ENCODE results near the gene YIPF2. TPM values are rescaled to one million over a fixed set of nuclear protein-coding genes. Genes with fewer than 3 reads are reported as not detected.
A peak's percentile ranks its signal among the peaks of the same experiment; 100 is the strongest.
"Not testable (repeated sequence)": the region's sequence is repeated elsewhere in the genome, so short reads cannot be mapped to it uniquely, and the experiment has no call there.

YIPF2 gene
- total RNA-seq, result 43.1 TPM

- peak; percentile 93 for ATAC-seq
Observed at GRCh38 chr19:10928563-10929401, at the start of gene YIPF2, which contains the start of gene TIMM29. TSS of gene YIPF2 (minus strand) at chr19:10928639. CDS start at chr19:10928410, 229 bp downstream. TSS of gene TIMM29 (plus strand) at chr19:10928811. CDS start at chr19:10928823, 12 bp downstream.

DNA sequence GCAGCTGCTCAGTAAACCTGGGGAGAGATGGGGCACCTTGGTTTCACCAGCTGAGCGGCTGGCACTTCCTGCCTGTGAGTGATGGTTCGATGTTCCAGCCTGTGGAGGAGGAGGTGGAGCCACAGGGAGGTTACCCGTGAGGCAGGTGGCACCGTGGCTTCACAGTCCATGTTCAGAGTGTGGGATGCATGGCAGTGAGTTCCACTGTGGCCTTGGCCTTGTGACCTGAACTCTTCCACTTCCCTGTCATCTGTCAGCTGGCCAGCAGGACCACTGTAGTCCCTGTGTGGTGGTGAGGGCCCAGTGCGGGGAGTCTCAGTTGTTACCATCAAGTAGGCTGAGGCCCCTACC lies 49.3 kb upstream of the YIPF2 start:
- peak; percentile 34 for ATAC-seq

DNA sequence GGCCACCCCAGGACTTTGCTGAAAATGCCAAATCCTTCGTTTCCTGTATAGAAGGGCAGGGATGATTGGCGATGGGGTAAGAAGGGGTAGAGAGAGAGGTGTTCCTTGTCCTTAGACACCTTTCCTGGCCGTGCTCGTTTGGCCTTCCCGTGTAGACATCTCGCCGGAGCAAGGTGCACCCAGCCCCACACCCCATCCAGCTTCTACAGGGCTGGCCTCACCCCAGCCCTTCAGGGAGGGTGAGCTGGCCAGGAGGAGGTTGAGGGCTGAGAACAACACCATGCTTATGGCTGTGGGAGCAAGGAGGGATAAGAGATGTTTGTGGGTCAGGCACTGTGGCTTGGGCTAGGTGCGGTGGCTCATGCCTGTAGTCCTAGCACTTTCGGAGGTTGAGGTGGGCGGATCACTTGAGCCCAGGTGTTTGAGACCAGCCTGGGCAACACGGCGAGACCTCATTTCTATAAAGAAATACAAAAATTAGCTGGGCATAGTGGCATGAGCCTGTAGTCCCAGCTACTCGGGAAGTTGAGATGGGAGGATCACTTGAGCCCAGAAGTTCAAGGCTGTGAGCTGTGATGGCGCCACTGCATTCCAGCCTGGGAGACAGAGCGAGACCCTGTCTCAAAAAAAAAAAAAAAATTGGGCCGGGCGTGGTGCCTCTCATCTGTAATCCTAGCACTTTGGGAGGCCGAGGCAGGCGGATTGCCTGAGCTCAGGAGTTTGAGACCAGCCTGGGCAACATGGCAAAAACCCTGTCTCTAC lies 47.9 kb upstream of the YIPF2 start:
- ATAC-seq, result no peak

- no peak for ATAC-seq
Observed at GRCh38 chr19:10975374-10976130, 47.1 kb upstream of the YIPF2 start.

- peak; percentile 6 for ATAC-seq
Observed at GRCh38 chr19:10971107-10971726, 42.8 kb upstream of the YIPF2 start.

GRCh38 chr19:10968527-10969135 lies 40.2 kb upstream of the YIPF2 start:
- peak; percentile 49 for ATAC-seq

DNA sequence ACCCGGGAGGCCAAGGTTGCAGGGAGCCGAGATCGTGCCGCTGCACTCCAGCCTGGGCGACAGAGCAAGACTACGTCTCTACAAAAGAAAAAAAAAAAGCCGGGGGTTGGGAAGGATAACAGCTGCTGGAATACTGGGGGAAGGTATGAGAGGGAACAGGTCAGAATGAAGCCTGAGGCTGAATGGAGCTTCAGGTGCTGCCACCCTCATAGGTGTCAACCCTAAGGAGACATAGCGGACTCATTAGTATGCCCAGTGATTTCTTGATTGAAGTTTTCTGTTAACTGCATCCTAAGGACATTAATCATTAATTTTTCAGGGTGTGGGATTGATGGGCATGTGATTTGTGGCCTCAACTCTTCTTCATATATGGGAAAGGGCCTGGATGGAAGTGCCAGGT lies 38.4 kb upstream of the YIPF2 start:
- ATAC-seq, result no peak

GRCh38 chr19:10965398-10965797 lies 37.0 kb upstream of the YIPF2 start:
- ATAC-seq, result no peak

DNA sequence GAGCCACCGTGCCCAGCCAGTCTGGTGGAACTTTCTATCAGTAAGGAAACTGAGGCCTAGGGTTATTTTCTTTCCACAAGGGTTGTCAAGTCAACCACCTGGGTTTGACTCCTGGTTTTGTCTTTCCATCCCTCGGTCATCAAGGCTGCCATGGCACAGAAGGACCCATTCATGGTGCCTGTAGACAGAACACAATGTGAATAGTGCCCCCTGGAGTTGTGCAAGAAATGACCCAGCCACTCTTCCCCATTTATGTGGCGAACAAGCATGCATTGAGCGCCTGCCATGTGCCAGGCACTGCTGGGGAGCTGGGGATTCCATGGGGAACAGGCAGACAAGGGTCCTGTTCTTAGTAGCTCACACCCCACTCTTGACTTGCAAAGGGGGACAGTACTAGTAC lies 36.5 kb upstream of the YIPF2 start:
- no peak for ATAC-seq

DNA sequence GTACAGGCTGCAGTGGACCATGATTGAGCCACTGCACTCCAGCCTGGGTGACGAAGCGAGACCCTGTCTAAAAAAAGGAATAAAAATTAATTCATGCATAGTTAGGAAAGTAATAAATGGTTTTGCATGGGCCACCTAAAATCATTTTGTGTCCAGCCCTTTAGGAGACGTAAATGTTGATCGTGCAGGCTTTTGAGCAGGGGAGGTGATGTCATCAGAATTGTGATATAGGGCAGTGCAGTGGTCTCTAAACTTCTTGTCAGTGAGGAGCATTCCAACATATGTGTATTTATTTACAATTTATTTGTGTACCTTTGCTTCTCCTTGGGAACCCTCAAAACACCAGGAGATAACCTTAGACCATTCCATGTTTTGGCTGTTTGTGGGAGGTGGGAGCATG lies 35.4 kb upstream of the YIPF2 start:
- ATAC-seq, result no peak

- ATAC-seq, result no peak
Observed at GRCh38 chr19:10962863-10963262, 34.4 kb upstream of the YIPF2 start.

GRCh38 chr19:10961073-10961860 lies 32.8 kb upstream of the YIPF2 start:
- peak; percentile 11 for ATAC-seq

DNA sequence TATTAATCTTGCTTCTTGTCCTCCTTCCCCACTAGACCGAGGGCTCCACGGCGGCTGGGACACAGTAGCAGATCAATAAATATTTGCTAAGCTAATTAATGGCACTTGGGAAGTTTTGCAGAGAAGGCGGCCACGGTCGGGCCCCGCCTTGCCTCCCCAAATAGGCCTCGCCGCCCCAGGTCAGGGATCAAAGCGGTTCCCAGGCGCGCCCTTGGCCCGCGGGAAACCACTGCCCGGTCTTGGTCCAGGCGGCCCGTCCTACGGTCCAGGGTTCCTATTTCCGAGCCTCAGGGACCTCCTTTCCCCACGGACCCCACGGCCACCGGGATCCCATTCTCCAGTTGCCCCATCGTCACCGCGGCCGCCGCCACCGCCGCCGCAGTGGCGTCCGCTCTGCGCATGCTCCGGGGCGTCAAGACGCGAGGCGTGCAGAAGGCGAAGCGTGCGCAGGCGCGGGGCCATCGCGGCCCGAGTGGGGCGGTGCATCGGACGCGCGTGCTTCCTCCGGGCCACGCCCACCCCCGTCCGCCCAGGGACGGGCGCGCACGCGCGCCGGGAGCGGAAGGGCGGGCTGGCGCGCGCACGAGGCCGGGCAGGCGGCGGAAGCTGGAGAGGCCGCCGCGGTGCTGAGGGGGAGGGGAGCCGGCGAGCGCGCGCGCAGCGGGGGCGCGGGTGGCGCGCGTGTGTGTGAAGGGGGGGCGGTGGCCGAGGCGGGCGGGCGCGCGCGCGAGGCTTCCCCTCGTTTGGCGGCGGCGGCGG lies 32.1 kb upstream of the YIPF2 start, which contains the start of gene SMARCA4:
Gene SMARCA4 (plus strand): TSS at position 717 of the 759 bp plus-strand sequence. CDS start 23,122 bp downstream, outside the sequence.
- peak; percentile 94 for ATAC-seq

- ATAC-seq, result not testable (repeated sequence)
Observed at GRCh38 chr19:10959277-10959968, 31.0 kb upstream of the YIPF2 start.

- ATAC-seq, result peak; percentile 81
Observed at GRCh38 chr19:10952809-10953208, 24.4 kb upstream of the YIPF2 start.

DNA sequence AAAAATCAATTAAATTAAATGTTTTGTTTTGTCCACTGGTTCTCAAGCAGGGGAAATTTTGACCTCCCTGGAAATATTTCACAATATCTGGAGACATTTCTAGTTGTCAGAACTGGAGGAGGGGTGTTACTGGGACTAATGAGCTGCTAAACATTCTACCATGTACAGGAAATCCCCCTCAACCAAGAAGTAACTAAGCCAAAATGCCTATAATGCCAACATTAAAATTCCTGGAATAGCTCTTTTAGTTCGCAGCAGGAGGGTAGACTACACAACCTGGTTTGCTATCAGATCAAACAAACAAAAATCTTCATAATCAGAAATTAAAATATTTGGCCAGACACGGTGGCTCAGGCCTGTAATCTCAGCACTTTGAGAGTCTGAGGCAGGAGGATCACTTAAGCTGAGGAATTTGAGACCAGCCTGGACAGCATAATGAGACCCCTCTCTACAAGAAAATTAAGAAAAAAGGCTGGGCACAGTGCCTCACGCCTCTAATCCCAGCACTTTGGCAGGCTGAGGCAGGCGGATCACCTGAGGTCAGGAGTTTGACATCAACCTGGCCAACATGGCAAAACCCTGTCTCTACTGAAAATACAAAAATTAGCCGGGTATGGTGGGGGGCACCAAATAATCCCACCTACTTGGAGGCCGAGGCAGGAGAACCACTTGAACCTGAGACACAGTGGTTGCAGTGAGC lies 18.7 kb upstream of the YIPF2 start:
- ATAC-seq, result no peak

- no peak for ATAC-seq
Observed at GRCh38 chr19:10945264-10945663, 16.8 kb upstream of the YIPF2 start.

GRCh38 chr19:10943412-10943811 lies 15.0 kb upstream of the YIPF2 start:
- ATAC-seq, result not testable (repeated sequence)

GRCh38 chr19:10941649-10942048 lies 13.2 kb upstream of the YIPF2 start:
- not testable (repeated sequence) for ATAC-seq
